Measurements from ENCODE around the gene FNDC4.

Gene FNDC4

DNA sequence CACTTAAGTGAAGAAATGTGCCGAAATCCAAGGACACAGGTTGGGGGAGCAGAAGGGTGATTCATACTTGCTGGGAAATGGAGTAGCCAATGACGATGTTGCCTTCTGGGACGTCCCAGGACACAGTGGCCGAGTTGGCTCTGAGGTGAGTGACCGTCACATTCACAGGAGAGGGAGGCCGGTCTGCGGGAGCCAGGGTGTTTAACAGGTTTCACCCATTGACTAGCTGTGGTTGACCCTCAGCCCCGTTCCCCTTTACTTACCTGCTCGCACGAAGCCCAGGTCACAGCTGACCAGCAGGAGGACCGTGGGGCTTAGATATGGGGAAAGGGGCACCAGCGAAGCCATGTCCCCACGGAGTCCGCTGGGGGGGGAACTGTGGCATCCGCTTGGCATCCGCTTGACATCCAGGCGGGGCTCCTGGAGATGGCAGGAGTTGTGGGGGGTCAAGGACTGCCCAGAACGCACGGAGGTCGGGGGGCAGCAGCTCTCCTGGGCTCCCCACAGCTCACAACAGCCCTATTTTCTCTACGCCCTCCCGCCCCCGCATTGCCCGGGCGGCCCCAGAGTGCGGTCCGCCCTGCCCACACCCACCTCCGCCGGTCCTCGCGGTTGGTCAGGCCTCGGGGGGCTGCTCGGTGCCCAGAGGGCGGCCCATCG, 586 bp downstream of the FNDC4 start:
- DNase-seq (ENCODE audit: low read depth): peak; percentile 47

DNA sequence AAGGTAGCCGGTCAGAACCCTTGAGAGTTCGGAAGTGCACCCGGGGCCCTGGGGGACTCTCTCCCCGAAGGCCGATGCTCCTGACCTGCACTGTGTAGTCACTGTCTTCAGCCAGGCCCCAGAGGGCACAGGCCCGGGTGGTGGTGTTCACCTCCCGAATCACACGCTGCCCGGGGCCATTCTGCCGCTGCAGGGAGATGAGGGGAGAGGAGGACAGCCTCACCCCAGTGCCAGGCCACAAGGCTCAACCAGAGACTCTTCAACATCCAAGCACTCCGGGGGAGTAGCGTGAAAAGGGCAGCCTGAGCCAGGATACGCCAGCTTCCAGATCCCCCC, 1.1 kb downstream of the FNDC4 start:
- no peak for DNase-seq (ENCODE audit: low read depth)

DNA sequence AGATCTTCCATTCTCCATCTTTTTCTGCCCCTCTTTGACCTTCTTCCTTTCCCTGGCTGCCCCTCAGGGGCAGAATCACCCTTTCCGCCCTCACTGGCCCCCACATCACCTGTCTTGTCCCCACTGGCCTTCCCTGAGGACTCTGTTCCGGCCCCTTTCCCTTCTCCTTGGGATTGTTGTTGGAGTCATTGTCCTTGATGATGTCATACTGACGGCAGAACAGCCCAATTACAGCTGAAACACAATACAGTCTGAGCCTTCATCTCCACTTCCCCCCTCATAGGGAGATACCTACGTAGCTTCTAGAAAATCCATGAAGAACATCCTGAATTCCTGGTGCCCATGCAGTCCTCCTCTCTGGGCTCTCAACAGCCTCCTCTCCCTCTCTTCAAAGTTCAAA, 2.4 kb downstream of the FNDC4 start:
- no peak for DNase-seq (ENCODE audit: low read depth)

DNA sequence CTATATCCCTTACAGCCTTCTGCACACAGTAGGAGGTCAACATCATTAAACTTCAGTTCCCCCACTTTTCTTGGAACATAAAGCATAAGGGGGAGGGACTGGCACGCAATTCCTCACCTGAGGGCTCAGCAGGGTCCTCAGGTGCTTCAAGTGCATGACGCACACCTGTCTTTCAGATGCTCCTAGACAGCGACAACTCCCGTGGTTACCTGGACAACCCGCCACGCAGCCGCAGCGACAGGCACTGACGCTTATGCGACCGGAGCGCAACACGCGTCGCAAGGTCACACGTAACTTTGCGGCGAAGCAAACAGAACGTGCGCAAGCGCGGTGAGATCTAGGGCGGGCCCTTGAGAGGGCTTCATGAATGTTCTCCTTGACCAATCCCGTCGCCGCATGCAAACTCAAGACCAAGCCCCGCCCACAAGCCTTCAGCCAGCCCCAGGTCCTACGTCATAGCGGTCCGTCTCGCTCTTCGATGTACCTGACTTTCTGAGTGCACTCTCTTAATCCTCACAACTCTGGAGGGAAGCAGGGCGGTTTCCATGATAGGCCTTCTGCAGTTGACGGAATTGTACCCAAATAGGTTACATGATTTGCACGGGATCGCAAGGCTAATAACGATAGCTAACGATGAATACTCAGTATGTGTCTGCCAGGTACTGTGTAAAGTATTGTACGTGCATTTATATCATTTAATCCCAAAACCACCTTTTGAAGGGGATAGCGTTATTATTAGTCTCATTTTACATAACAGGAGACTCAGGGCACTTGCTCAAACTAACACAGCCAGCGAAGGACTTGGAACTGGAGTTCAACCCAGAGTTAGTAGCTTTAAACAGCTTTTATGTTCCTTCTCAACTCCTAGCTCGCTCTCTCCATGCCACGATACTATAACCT, 5.3 kb downstream of the FNDC4 start, which contains the start of gene IFT172:
Gene IFT172 (minus strand): TSS at position 246 of the 900 bp plus-strand sequence. CDS start 90 bp downstream, at position 156.
- DNase-seq (ENCODE audit: low read depth): peak; percentile 97

DNA sequence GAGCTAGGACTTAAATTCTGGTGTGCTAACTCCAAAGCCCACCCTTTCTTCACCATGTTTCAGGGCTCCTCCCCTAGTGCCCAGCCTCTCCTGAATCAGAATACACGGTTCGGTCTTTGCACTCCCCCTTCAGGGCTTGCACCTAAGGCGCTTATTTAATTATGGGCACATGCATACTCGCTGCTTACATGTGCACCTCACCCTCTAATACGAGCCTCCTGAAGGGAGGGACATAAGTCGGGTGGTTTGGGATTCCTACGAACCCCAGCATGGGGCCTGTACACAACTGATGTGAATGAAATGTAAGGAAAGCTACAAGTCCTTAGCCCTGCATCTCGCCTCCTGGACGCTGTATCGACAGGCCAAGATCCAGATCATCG, 5.9 kb downstream of the FNDC4 start:
- DNase-seq (ENCODE audit: low read depth): no peak

DNA sequence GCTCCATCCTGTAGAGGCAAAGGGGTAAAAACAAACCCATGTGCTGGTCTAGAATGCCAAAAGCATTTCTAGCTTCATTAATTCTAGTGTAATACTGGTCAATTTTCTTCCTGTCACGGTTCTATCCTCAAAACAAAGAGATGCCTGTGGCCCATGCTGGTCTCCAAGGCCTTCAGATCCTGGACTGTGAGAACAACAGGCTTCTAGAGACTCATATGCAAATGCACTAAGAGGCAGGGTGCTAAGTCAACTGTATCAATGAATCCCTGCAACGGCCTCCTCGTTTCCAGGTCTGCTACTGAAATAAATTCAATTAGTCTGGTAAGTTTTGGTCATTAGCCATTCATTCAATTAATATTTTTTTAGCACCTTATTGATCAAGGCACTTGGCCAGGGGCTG, 9.5 kb downstream of the FNDC4 start:
- DNase-seq (ENCODE audit: low read depth): no peak

DNA sequence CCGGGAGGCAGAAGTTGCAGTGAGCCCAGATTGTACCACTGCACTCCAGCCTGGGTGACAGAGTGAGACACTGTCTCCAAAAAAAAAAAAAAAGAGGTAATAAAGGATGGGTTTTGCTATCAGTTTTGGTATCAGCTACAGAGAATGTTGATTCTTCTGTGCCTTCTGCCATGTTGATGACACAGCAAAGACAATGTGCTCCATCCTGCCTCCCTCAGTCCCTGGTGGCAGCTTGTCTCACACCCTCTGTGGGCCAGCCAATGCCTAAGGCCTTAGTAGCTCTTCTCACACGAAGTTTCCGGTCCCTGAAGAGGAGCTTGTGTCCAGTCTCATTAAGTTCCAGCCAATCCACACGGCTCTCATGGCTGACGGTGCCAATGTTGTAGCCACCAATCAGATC, 23.0 kb downstream of the FNDC4 start:
- no peak for DNase-seq (ENCODE audit: low read depth)

DNA sequence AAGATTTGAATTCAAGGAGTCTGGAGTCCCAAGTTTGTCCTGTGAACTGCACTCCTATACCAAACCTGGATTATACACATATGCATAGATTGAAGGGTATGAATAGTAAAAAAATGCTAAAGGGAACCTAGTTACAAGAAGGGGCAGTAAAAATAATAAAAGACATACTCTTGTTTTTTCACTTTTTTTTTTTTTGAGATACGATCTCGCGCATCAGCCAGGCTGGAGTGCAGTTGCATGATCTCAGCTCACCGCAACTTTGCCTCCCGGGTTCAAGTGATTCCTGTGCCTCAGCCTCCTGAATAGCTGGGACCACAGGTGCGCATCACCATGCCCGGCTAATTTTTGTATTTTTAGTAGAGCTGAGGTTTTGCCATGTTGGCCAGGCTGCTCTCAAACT, 30.6 kb downstream of the FNDC4 start:
- DNase-seq (ENCODE audit: low read depth): no peak

DNA sequence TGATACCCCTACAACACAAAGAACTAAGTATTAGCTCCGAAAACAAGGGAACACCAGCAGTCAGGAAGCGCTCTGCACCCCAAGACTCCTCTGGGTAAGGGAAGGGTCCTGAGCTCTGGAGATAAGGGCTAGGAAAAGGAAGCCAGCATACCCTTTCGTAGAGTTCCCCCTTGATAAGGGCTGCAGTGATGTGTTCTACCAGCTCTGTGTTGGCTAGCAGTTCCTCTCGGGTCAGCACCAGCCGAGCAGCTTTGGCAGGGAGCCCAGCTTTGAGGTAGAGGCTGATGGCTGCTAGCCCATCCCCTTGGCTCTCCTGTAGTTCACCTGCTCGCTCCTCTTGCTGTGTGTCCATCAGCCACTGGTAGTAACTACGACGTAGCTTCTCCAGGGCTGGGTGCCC, 33.9 kb downstream of the FNDC4 start:
- no peak for DNase-seq (ENCODE audit: low read depth)

DNA sequence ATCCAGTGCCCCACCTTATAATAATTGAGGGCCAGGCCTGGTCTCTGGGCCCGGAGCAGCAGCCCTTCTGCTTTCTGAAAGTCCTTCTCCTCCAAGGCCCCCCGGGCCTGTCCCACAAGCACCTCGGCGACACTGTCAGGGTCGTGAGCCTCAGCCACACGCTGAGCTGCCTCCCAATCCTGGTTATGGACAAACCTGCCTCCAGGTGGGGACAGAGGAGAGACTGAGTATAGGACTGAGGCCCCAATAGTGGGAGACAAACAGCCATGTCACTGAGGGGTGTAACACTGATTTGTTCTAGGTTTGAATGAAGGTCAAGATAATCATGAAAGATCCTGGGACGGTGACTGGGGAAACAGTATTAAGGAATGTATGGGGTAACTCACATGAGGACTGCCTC, 41.0 kb downstream of the FNDC4 start:
- no peak for DNase-seq (ENCODE audit: low read depth)

DNA sequence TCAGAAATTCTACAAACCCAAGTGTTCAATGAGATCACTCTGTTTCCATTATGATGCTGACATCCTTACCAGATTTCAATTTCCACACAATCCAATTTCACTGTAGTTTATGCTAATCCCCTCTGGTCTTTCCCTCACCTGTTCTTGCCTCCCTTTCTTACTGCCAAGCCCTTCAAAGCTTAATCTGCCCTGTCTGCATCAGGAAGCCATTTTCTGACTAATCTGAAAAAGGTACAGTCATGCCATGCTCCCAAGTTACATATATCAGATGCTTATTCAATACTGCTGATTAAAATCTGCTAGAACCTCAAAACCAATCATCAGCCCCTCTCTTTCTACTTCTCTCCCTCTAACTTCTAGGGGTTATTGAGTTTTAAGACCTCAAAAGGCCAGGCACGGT, 43.9 kb downstream of the FNDC4 start:
- no peak for DNase-seq (ENCODE audit: low read depth)

DNA sequence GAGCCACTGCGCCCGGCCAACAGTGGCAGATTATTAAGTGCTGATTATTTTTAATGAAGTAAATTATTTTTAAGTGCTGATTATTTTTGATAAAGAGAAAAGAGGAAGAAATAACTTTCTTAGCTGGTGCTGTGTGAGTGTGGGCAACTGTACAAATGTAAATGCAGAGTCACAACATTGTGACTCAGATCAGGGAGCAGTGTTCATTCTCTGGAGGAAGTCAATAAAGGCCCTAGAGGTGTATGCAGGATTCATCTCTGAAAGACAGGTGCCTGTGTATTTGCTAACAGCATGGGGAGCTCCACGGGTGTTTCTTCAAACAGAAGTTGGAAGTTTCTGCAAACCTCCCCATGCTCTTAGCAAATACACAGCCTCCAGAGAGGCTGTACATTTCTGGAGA, 46.6 kb downstream of the FNDC4 start:
- DNase-seq (ENCODE audit: low read depth): no peak

DNA sequence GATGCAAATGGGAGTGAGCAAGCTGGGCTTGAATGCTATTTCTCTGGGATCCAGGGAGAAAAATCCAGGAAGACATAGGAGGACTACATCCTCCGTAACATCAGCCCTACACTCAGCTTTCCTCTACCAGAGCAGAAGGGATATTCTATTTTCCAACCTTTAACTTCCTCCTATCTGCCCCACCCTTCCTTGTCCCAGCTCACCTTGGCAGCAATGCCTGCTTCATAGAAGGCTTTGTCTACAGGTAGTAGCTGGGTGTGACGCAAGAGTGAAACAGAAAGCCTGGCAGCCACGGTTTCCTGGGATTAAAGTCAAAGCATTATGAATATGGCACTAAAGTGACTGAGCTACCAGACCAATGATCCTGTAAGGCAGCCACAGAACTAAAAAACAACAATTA, 48.9 kb downstream of the FNDC4 start:
- no peak for DNase-seq (ENCODE audit: low read depth)

DNA sequence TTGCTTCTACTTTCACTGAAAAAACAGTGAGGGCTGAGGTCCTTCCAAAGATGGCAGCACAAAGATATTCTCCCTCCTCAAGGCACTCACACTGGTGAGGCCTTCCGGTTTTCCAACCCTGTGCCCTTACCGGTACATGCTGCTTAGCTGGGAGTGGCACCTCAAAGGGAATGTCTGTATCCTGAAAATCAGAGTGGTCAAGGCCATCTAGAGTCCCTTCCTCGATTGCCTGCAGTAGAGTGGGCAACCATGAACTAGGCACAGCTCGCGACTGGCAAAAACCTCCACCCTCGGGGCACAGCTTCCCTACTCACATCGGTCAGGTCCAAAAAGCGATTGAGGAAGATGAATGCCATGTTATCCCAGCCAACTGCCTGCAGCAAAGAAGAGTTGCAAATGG, 49.4 kb downstream of the FNDC4 start:
- no peak for DNase-seq (ENCODE audit: low read depth)

DNA sequence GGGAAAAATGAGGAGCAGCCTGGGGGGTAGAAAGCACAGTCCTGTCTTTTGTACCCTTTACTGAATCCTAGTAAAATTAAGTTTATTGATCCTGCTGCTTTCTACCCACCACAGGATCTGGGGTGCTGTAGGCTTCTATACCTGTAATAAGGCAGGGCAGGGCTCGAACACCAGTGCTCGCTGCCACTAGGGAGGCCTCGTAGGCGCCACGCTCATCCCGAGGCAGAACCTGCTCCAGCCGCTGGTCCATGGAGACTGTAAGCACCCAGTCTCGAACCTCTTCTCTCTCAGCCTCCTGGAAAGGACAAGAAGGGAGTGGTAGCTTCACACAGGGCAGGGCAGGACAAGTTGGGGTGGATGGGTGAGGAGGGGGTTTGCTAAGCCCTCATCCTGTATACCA, 49.8 kb downstream of the FNDC4 start:
- no peak for DNase-seq (ENCODE audit: low read depth)

DNA sequence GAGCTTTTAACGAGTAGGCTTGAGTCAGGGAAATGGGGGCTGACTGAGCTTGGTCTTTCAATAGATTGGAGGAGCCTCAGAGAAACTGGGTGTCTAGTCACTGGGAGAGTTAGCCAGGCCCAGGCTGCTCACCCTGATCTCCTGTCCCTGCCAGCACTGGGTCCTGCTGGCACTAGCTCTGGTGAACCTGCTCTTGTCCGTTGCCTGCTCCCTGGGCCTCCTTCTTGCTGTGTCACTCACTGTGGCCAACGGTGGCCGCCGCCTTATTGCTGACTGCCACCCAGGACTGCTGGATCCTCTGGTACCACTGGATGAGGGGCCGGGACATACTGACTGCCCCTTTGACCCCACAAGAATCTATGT, 52.1 kb downstream of the FNDC4 start:
- no peak for DNase-seq (ENCODE audit: low read depth)

DNA sequence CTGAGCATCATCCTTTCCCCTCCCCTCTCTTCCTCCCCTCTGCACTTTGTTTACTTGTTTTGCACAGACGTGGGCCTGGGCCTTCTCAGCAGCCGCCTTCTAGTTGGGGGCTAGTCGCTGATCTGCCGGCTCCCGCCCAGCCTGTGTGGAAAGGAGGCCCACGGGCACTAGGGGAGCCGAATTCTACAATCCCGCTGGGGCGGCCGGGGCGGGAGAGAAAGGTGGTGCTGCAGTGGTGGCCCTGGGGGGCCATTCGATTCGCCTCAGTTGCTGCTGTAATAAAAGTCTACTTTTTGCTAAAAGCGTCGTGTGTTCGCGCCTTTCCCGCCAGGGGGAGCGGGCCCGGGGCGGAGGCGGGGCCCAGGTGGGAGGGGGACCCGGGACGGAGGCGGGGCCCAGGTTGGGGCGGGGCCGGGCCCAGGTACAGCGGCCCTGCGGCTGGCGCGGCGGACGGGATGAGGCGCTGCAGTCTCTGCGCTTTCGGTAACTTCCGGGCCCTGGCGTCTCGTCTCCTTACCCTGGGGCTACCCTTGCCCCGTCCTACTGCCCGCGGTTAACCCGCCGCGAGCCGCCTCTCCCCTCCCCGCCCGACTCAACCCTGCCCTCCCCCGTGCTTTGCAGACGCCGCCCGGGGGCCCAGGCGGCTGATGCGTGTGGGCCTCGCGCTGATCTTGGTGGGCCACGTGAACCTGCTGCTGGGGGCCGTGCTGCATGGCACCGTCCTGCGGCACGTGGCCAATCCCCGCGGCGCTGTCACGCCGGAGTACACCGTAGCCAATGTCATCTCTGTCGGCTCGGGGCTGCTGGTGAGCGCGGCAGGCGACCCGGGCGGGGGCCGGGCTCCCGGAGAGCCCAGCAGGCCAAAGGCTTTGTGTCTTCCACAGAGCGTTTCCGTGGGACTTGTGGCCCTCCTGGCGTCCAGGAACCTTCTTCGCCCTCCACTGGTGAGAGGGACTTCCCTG, 52.8 kb downstream of the FNDC4 start, which contains the start of gene KRTCAP3:
Gene KRTCAP3 (plus strand): TSS at position 424 of the 962 bp plus-strand sequence. CDS start 32 bp downstream, at position 456.
- DNase-seq (ENCODE audit: low read depth): no peak
